Measurements from ENCODE around the gene EDN3. TPM values are rescaled to one million over a fixed set of nuclear protein-coding genes. Genes with fewer than 3 reads are reported as not detected.

EDN3 gene
- total and polyA plus RNA-seq, 2 experiments from 2014 or later, result 0.13 to 0.17 TPM

DNA sequence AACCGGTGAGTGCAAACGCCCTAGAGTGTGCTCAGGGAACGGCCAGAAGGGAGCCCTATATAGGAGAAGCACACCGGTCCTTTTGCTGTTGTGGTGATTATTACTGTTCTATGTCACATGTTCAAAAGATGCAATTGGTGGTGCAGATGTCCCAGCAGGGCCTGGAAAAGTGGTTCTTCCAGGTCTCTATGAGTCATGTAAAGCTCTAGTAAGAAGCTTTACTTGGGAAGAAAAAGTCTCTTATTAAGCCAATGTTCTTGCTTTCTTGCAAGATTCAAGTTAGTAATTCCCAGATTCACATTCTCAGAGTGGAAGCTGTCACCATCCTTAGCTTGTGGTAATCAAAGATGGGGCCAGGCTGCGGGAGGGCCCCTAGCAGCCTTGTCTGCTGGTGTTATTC lies 23.3 kb downstream of the EDN3 start (continued):
- TF ChIP-seq, protein P1, sequence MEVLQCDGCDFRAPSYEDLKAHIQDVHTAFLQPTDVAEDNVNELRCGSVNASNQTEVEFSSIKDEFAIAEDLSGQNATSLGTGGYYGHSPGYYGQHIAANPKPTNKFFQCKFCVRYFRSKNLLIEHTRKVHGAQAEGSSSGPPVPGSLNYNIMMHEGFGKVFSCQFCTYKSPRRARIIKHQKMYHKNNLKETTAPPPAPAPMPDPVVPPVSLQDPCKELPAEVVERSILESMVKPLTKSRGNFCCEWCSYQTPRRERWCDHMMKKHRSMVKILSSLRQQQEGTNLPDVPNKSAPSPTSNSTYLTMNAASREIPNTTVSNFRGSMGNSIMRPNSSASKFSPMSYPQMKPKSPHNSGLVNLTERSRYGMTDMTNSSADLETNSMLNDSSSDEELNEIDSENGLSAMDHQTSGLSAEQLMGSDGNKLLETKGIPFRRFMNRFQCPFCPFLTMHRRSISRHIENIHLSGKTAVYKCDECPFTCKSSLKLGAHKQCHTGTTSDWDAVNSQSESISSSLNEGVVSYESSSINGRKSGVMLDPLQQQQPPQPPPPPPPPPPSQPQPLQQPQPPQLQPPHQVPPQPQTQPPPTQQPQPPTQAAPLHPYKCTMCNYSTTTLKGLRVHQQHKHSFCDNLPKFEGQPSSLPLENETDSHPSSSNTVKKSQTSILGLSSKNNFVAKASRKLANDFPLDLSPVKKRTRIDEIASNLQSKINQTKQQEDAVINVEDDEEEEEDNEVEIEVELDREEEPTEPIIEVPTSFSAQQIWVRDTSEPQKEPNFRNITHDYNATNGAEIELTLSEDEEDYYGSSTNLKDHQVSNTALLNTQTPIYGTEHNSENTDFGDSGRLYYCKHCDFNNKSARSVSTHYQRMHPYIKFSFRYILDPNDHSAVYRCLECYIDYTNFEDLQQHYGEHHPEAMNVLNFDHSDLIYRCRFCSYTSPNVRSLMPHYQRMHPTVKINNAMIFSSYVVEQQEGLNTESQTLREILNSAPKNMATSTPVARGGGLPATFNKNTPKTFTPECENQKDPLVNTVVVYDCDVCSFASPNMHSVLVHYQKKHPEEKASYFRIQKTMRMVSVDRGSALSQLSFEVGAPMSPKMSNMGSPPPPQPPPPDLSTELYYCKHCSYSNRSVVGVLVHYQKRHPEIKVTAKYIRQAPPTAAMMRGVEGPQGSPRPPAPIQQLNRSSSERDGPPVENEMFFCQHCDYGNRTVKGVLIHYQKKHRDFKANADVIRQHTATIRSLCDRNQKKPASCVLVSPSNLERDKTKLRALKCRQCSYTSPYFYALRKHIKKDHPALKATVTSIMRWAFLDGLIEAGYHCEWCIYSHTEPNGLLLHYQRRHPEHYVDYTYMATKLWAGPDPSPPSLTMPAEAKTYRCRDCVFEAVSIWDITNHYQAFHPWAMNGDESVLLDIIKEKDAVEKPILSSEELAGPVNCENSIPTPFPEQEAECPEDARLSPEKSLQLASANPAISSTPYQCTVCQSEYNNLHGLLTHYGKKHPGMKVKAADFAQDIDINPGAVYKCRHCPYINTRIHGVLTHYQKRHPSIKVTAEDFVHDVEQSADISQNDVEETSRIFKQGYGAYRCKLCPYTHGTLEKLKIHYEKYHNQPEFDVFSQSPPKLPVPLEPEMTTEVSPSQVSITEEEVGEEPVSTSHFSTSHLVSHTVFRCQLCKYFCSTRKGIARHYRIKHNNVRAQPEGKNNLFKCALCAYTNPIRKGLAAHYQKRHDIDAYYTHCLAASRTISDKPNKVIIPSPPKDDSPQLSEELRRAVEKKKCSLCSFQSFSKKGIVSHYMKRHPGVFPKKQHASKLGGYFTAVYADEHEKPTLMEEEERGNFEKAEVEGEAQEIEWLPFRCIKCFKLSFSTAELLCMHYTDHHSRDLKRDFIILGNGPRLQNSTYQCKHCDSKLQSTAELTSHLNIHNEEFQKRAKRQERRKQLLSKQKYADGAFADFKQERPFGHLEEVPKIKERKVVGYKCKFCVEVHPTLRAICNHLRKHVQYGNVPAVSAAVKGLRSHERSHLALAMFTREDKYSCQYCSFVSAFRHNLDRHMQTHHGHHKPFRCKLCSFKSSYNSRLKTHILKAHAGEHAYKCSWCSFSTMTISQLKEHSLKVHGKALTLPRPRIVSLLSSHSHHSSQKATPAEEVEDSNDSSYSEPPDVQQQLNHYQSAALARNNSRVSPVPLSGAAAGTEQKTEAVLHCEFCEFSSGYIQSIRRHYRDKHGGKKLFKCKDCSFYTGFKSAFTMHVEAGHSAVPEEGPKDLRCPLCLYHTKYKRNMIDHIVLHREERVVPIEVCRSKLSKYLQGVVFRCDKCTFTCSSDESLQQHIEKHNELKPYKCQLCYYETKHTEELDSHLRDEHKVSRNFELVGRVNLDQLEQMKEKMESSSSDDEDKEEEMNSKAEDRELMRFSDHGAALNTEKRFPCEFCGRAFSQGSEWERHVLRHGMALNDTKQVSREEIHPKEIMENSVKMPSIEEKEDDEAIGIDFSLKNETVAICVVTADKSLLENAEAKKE (CRISPR knock-in tag; IDR thresholded peaks at IDR 0.05), result no peak
- TF ChIP-seq ZNF114 (CRISPR knock-in tag; IDR thresholded peaks at IDR 0.05), result no peak
- TF ChIP-seq, protein P2, sequence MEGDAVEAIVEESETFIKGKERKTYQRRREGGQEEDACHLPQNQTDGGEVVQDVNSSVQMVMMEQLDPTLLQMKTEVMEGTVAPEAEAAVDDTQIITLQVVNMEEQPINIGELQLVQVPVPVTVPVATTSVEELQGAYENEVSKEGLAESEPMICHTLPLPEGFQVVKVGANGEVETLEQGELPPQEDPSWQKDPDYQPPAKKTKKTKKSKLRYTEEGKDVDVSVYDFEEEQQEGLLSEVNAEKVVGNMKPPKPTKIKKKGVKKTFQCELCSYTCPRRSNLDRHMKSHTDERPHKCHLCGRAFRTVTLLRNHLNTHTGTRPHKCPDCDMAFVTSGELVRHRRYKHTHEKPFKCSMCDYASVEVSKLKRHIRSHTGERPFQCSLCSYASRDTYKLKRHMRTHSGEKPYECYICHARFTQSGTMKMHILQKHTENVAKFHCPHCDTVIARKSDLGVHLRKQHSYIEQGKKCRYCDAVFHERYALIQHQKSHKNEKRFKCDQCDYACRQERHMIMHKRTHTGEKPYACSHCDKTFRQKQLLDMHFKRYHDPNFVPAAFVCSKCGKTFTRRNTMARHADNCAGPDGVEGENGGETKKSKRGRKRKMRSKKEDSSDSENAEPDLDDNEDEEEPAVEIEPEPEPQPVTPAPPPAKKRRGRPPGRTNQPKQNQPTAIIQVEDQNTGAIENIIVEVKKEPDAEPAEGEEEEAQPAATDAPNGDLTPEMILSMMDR (conservative IDR thresholded peaks at IDR 0.05; ENCODE audit: low read depth in 2 of 2), result no peak
- no peak for TF ChIP-seq CREB1 (CRISPR knock-in tag; IDR thresholded peaks at IDR 0.05; ENCODE audit: low read depth)
- no peak for TF ChIP-seq ZNF331 (CRISPR knock-in tag; IDR thresholded peaks at IDR 0.05; ENCODE audit: low read depth)
- TF ChIP-seq POLR2AphosphoS5 (IDR thresholded peaks at IDR 0.05; ENCODE audit: low read depth), result no peak
- TF ChIP-seq STAT1 (IDR thresholded peaks at IDR 0.05; ENCODE audit: unreplicated experiment), result no peak
- TF ChIP-seq EZH2phosphoT487 (IDR thresholded peaks at IDR 0.05; ENCODE audit: unreplicated experiment), result no peak
- TF ChIP-seq EZH2 (IDR thresholded peaks at IDR 0.05; ENCODE audit: low read depth, unreplicated experiment), result no peak
- no peak for TF ChIP-seq JUNB (IDR thresholded peaks at IDR 0.05; ENCODE audit: unreplicated experiment)

Measured in GM23338 (cell line).